Measurements from ENCODE around the gene PDZK1IP1.
"Not testable (repeated sequence)": the region's sequence is repeated elsewhere in the genome, so short reads cannot be mapped to it uniquely, and the experiment has no call there.

PDZK1IP1 gene

DNA sequence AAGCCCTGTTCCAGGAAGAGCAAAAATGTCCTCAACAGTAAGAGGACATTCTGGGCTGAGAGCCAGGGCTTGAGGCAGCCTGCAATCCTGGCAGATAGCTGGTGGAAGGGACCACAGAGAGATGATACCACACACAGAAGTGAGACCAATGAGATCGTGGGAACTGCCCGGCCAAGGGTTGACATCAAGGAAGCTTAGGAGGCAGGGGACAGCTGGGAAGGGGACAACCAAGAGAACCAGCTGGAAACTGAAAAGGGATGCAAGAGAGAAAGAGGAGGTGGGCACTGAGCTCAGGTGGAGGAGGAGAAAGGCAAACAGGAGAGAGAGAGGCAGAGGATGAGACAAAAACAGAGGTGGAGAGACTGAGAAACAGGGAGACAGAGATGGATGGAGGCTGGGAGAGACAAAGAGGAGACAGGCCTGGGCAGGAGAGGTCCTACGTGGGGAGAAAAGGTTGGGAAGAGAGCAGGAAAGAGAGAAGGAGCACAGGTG, 9.2 kb downstream of the PDZK1IP1 start:
- DNase-seq: no peak

DNA sequence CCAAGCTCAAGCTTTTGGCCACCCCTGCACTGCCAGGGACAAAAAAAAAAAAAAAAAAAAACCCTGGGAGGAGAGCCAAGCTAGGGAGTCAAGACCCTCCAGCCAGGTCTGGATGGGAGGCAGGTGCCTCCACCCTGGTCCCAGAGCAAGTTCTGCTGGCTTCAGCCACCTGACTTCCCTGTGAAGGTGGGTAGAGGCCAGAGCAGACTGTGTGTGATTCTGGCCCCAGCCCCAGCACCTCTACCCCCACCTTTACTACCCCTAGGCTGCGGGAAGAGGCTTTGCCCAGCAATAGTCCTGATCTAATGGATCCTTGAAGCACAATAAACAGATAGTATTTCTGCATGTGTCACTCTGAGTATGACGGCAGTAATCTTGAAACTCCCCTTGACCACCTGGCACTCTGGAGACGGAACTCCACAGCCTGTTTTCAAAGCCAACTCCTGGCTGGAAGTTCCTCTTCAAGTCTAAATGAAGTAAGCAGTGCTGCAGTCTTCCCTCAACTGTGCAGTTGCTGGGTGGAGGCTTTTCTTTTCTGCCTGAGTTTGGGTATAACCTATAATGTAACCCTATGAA, 9.8 kb downstream of the PDZK1IP1 start:
- DNase-seq: no peak

DNA sequence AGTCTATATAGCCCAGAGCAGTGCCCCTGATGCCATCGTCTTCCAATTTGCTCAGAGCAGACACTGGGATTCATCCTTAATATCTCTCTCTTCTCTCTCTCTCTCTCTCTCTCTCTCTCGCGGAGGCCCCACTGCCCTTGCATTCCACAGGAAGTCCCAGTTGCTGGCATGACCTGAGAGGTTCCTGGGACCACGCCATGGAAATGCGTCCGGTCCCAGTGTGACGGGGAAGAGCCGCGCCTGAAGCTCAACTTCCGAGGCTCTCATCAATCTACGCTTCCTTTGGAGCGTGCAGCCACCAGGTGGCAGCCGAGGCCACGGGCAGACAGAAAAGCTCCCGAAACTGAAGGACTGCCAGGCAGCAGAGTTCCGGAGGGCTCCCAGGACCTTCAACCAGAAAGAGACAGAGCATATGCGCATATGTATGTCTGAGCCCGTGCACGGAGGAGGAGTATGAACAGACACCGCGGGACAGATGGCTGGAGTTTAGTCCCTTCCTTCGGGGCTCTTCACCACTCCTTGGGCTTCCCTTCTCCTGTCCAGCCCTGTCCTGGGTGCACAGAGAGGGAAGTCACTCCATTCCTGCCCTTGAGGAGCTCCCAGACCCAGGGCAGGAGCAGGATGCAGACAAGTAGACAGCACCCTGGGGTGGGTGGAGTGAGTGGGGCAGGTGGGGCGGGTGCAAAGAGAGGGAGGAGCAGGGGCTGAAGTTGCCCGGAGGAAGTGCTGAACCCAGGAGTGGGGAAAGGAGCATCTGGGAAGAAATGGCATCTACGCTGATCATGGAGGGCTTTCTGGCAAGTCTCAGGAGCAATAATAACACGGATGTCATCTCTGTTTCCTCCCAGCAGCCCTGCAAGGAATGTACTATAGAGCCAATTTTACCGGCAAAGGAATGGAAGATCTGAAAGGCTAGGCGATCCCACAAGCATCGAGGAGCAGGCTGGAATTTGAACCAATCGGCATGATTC, 10.5 kb downstream of the PDZK1IP1 start:
- peak; percentile 80 to 88 for DNase-seq

DNA sequence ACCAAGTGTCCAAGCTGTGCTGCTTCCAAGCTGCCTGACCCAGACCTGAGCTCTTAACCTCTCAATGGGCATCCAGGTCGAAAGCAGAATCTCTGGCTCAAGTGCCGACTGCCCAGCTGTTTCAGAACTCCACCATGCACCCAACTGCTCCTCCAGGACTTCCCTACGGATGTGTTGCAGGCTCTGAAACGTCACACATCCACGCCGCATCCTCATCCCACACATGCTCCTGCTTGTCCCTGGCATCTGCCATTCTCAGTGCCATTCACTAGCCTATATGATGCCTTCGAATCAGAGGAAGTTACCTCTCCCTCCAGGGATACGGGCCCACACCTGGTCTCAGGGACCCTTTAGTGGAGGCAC, 11.2 kb downstream of the PDZK1IP1 start:
- no peak for DNase-seq

DNA sequence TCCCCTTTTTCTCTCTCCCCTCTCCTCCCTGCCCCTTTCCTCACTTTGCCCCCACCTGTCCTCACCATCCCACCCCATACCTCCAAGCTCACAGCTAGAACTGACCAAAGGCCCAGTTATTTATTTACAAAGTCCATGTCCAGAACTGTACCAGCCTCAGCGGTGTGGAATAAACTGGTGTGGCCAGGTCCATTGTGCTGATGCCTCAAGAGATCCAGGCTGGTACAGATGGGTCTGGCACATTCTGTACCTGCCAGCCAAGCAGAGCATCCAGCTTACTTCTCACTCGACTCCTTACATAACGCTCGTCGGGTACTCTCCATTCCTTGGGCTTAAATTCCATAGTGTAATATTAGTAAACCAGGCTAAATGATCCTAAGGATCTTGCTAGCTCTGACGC, 11.8 kb downstream of the PDZK1IP1 start:
- no peak for DNase-seq

DNA sequence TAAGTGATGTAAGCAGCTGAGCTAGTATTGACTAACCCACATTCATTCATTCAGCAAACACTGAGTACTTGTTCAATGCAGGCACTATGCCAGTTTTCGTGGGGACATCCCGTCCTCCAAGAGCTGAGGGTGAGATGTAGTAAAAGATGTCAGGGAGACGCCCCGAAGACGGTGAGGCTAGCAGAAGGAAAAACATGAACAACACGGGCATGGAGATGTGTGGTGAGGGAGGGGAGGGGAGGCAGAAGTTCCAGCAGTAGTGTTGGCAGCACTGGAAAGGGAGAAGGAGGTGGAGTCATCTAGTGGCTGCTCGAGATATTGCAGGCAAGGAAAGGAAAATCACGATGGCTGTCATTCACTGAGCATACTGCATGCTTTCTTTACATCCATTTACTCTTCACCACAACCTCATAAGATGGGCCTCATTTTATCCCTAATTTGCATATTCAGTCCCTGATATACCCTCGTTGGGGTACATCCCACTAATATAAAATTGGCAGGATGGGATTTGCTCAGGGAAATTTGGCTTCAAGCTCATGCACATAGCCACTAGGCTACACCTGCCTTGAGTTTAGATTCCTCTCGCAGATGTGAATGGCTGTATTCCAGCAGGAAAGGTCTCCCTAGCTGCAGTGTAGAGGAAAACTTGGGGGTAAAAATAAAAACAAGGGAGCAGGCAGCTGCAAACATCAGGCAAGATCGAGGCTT, 14.5 kb downstream of the PDZK1IP1 start:
- DNase-seq: peak; percentile 56 to 58

DNA sequence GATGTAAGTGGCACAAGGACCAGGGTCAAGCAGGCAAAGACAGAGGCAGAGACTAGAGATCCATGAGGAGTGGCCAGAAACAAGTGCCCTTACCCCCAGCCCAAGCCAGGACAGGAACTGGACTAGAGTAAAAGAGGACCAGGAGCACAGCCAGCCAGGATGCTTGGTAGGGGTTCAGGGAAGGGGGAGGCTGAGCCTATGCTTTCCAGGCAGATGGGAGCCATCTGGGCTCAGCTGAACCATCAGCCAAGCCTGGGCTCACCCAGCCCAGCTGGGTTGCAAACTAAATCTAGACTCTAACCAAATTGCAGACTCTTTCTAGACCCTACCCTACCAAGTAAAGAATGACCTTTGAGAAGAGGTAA, 15.2 kb downstream of the PDZK1IP1 start:
- no peak for DNase-seq

DNA sequence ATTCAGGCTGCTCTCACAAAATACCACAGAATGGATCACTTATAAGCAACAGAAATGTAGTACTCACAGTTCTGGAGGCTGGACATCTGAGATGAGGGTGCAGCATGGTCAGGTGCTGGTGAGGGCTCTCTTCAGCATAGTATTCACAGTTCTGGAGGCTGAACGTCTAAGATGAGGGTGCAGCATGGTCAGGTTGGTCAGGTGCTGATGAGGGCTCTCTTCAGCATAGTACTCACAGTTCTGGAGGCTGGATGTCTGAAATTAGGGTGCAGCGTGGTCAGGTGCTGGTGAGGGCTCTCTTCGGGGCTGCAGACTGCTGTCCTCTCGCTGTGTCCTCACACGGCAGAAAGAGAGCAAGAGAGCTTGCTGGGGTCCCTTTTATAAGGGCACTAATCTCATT, 17.1 kb downstream of the PDZK1IP1 start:
- no peak for DNase-seq

DNA sequence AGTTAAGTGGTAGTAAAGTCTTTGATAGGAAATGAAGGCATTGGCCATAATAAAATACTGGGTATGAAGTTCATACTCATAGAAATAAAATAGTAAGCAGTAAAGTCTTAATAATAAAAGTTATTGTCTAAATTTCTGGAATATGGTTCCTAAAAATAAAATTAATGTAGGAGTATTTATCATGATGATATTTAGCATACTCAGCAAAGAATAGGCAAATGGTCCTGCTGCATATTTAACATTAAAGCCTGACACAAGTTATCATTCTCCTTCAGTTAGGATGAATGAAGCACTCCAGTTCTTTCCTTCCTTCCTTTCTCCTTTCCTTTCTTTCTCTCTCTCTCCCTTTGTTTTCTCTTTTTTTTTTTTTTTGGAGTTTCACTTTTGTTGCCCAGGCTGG, 25.3 kb downstream of the PDZK1IP1 start:
- no peak for DNase-seq

DNA sequence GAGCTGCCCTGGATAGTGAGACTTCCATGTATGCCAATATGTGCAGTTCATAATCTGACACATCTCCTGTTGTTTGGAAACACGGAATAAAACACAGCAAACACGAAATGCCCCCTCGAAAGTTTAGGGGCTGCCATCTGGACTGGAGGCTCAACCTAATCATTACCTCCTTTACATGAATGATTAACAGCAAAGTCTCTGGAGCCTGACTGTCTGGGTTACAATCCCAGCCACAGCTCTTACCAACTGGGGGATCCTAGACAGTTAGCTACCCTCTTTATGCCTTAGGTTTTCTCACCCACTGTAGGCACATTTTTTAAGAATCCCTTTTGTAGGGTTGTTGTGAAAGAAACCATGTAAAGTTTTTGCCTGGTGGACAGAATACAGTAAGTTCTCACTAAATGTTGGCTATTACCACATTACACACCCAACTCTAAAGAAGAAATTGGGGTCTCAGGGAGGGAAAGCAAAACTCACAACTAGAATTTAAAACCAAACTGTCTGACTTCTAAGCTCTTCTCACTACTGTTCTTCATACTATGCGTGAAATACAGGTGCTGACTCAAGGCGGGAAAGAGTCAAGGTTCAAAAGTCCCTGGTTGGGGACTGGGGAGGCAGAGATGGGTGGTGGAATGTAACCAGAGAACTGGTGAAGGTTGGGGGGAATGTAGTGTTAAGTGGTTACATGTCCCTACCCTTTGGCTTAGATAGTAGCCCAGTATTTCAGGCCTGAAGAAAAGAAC, 28.4 kb downstream of the PDZK1IP1 start:
- no peak for DNase-seq

DNA sequence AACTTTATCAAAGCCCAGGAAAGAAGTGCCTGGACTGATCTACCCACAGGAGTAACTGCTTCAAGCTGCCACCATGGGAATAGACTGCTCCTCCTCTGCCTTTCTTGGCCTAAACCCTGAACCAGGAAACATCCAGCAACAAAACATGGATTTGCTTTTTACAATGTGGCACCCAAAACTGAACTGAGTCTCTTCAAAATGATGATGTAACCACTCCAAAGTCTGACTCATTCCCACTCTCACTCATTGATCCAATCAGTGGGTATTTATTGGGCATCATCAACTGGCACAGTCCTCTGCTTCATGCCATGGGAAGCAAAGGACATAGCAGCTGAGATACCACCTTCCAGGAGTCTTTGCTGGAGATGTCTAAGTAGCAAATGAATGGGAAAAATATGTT, 29.1 kb downstream of the PDZK1IP1 start:
- DNase-seq: no peak

DNA sequence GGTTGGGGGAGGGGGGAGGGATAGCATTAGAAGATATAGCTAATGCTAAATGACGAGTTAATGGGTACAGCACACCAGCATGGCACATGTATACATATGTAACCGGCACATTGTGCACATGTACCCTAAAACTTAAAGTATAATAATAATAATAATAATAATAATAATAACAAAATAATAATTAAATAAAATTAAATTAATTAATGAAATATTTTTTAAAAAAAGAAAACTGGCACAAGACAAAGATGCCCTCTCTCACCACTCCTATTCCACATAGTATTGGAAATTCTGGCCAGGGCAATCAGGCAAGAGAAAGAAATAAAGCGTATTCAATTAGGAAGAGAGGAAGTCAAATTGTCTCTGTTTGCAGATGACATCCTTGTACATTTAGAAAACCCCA, 31.9 kb downstream of the PDZK1IP1 start:
- not testable (repeated sequence) for DNase-seq

DNA sequence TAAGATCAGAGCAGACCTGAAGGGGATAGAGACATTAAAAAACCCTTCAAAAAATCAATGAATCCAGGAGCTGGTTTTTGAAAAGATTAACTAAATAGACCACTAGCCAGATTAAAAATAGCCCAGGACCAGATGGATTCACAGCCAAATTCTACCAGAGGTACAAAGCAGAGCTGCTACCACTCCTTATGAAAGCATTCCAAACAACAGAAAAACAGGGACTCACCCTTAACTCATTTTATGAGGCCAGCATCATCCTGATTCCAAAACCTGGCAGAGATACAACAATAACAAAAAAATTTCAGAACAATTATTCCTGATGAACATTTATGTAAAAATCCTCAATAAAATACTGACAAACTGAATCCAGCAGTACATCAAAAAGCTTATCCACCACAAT, 33.4 kb downstream of the PDZK1IP1 start:
- not testable (repeated sequence) for DNase-seq

DNA sequence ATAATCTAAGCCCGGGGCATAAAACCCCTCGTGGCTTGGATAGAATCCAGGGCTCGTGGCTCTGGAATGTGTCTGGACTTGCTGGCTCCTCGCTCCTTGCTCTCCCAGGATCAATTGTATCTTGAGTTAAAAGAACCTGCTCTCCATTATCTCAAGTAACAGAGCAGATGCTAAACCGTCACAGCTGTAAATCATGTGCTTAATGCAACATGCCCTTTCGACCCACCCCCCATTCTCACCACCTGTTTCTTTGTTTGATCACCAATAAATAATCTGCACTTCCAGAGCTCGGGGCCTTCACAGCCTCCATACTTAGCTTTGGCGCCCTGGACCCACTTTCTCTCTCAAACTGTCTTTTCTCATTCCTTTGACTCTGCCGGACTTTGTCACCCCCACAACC, 40.7 kb downstream of the PDZK1IP1 start:
- DNase-seq: not testable (repeated sequence)

DNA sequence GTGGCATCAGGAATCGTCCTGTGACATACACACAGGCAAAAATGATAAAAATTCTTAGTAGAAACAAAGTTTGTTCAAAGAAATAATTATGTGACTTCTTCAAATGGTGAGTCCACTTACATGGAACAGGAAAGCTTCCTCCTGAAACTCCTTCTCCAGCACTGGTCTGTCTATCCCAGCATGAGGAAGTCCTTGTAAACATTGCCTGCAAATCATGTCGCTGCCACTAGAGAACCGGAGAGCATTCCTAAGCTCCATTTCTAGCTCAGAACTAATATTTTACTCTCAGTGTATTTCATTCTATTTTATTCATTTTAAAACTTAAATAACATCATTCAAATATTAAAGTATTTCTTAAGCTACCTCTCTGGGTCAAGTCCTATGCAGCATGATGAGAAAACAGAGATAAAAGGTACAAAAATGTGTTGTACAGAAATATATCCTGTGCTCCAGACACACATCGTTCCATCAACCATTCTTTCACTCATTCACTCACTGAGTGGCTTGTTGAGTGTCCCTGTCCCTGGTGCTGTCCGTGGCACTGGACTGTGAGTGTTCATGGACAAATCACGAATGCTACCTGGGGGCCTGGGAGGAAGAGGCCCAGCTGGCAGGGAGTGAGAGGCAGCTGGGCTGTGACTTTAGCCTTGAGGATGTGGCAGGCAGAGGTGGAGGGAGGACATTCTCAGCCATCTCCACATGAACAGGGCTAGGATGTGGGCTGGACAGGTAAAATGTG, 42.6 kb downstream of the PDZK1IP1 start:
- DNase-seq: no peak

DNA sequence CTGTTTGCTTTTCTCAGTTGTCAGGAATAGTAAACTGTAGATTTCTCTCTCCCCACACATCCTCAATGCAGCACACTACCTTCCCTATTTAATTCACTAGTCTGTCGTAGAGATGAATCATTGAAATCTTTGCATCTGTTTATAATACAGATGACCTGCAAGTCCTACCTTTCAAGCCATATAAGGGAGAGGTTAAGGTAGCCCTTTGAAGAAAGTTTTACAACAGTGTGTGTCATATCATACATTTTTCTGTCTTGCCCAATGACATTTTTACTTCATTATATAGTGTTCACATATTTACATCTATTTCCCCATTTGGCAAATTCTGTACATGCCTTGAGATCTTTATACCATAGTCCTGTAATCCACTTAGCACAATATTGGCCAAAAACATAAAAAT, 43.3 kb downstream of the PDZK1IP1 start:
- DNase-seq: not testable (repeated sequence)

DNA sequence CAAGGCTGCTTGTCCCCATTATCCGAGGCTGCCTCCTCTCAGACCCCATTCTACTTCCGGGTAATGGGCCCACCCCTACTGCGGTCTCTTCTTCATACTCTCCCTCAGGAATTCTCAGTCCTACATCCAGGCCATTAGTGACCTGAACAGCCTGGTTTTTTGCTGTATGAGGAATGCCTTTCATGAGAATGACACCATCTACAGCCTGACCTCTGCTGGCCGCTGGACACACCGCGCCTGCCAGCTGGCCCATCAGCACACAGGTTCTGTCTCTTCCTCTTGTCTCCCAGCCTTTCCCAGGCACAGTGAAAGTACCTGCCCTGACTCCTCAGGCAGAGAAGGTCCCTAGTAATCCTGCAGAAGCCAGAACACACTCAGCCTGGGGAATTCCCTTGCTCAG, 46.2 kb downstream of the PDZK1IP1 start:
- not testable (repeated sequence) for DNase-seq

DNA sequence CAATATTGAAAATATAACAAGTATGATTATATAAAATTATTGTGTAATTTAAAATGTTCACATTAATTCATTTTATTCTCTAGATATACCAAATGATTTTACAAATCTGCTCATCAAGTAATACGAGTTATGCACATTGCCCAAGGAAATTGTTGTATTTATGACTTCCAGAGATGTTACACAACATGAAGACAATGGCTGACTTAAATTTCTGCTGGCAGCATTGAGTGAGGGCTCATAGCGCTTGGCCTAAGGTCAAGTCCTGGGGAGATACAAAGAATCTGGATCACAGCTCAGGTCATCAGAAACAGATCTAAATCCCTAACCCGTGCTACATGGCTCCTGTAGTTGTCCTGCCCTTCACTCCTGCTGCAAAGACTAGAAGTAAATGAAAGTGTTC, 49.5 kb downstream of the PDZK1IP1 start:
- DNase-seq: not testable (repeated sequence)

DNA sequence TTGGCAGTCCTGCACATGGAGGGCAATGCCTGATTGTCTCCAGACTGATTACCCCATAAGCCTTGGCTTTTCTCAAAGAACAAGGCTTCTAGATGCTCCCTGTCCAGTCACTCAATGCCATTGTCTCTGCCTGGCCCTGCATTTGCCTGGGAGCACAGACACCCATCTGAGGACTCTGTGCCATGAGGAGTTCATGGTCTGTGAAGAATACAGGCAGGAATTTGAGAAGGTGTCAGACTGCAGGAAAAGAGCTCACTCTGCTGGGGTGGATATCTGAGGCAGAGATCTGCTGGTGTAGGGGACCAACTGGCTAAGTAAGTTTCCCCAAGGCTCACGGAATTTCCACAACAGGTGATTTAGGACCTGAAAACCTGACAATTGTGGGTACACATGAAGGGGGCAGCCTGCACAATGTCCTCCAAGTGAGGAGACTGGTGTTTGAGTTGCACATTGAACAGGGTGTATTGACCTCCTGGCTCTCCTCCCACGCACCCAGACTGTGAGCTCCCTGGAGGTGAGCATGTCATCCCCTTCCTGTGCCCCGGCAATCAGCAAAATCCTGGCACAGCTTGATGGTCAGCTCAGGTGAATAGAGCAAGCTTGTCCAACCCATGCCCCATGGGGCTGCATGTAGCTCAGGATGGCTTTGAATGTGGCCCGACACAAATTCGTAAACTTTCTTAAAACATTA, 51.8 kb downstream of the PDZK1IP1 start:
- no peak for DNase-seq

DNA sequence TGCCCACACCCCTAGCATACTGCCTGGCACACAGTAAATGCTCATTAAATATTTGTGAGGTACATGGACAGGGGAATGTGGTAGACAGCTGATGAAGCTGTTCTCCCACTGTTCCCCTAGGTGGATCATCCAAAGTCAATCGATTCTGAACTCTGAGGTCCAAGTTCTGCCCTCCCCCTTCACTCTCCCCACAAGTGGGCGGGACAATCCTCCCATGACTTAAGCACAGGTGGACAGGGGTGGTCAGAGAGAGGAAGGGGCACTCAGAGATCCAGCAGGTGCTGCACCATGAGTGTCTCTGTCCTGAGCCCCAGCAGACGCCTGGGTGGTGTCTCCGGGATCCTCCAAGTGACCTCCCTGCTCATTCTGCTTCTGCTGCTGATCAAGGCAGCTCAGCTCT, 52.6 kb downstream of the PDZK1IP1 start, which contains the start of gene CYP4A22:
Gene CYP4A22, plus strand, starts transcription at position 244 of the 400 bp plus-strand sequence. Its CDS starts 45 bp downstream, at position 289.
- no peak for DNase-seq
